Medulla oblongata (tissue), 1 donor: Measurements from ENCODE around the gene ZNF689.
"Not testable (repeated sequence)": the region's sequence is repeated elsewhere in the genome, so short reads cannot be mapped to it uniquely, and the experiment has no call there.

Experiments used
- DNase-seq: peaks from one replicate; pipeline ENCODE4 v3.0.0-alpha.2; 2015; ENCODE audit errors: extremely low spot score

The ZNF689 gene

GRCh38 chr16:30636599-30636998, 26.4 kb upstream of the ZNF689 start:
- no peak for DNase-seq

DNA sequence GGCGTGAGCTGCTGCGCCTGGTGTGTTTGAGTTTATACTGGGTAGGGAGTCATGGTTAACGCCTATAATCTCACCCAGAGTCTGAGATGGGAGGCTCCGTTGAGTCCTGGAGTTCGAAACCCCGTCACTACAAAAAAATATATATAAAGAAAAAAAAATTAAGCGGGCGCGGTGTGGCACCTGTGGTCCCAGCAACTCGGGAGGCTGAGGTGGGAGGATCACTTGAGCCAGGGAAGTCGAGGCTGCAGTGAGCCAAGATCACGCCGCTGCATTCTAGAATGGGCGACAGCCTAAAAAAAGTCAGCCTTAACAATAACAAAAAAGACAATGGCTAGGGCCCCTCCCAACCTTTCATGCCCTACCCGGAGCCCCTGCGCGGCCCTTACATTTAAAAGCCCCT, 23.3 kb upstream of the ZNF689 start:
- no peak for DNase-seq

DNA sequence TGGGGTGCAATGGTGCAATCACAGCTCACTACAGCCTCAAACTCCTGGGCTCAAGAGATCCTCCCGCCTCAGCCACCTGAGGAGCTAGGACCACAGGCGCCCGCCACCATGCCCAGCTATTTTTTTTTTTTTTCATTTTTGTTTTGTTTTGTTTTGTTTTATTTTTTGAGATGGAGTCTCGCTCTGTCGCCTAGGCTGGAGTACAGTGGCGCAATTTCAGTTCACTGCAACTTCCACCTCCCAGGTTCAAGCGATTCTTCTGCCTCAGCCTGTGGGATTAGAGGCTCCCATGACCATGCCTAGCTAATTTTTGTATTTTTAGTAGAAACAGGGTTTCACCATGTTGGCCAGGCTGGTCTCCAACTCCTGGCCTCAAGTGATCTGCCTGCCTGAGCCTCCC, 22.3 kb upstream of the ZNF689 start:
- DNase-seq: not testable (repeated sequence)

DNA sequence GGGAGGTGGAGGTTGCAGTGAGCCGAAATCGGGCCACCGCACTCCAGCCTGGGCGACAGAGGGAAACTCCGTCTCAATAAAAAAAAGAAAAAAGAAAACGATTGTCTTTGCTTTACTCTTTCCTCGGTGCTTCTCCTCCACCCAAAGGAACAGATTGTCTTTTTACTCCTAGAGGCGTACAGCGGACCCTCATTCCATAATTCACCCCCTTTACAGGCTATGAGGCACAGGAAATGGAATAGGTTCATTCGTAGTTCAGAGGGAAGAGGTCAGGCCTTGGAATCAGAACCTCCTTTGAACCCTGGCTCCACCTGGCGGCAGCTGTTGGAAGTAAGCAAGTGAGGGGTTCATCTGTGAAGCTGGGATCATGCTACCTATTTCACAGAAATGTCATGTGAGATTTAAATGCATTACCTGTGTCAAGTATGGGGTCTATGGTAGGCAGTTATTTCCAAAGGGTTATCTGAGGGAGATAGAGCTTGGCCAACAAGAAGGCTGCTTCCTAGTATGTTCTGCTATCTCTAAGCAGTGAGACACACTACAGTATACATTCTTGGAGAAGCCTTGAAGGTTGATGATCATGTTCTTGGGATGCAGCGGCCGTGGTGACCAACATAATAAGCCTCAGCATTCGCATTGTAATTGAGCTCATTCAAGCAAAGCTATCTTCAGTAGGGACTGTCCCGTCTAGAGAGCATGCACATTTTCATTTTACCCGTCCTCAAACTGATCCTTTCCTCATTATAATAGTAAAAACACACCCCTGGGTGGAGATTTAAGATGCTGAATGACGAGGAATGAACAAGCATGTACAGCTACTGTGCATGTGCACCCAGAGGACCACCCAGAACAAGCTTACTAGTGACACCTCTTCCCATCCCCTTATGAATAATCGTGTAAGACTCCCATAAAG, 18.7 kb upstream of the ZNF689 start:
- DNase-seq: peak; percentile 94

DNA sequence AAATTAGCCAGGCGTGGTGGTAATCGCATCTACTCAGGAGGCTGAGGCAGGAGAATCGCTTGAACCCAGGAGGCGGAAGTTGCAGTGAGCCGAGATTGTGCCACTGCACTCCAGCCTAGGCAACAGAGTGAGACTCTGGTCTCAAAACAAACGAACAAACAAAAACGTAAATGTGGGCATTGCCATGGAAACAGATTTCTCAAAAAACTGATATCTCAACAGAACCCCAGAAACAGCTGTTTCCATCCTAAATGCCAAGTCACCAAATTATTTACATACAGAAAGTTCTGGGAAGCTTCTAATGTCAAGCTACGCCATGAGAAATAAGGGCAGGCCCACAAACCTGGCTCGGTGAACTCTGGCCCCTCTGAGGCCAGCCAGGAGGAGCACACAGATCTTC, 16.0 kb upstream of the ZNF689 start:
- no peak for DNase-seq

- no peak for DNase-seq
Observed at GRCh38 chr16:30623536-30624283, 13.5 kb upstream of the ZNF689 start.

GRCh38 chr16:30622455-30623032, 12.4 kb upstream of the ZNF689 start:
- no peak for DNase-seq

- no peak for DNase-seq
Observed at GRCh38 chr16:30621765-30622164, 11.6 kb upstream of the ZNF689 start.

DNA sequence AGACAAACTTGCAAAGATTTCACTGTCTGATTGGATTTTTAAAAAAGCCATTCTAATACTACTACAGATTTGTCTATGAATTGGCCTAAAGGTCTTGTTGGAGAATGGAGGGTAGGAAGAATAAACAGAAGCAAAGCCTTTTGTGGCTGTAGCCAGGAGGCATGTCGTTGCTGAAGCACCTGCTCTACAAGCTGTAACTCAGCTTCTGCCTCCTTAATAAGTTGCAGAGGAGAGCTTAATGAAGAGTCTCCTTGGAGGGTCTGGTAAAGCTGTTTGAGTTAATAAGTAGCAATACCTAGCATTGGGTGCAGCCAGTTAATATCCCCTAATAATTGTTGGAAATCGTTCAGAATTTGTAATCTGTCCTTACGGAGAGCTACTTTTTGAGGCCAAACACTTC, 10.0 kb upstream of the ZNF689 start:
- no peak for DNase-seq

DNA sequence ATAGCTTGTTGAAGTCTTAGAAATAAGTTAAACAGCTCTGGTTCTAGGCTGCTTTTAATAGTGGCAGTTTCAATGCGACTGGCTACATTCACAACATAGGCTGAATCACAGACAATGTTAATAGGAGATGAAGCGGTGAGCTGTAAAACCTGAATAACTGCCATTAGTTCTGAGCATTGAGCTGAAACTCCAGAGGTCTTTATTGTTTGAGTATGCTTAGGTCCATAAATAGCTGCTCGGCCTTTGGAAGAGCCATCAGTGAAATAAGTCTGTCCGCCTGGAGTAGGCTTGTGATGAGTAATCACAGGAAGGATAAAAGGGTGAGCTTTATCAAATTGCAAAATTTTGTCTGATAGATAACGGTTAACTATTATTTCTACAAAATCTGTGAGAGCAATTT, 9.4 kb upstream of the ZNF689 start:
- no peak for DNase-seq

DNA sequence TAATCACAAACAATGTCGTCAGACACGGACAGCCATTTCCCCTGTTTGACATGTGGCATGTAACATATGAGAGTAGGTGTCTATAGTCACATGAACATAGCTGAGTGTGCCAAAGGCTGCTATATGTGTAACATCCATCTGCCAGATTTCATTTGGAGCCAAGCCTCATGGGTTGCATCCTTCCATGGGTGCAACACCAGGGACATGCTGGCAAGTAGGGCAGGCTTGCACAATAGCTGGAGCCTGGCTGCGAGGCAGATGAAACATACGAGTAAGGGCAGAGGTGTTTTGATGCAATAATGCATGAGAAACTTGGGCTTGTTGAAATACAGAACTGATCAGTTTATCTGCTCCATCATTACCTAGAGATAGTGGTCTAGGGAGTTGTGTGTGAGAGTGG, 9.0 kb upstream of the ZNF689 start:
- DNase-seq: no peak

- DNase-seq: peak; percentile 54
Observed at GRCh38 chr16:30615358-30616091, 5.3 kb upstream of the ZNF689 start.

DNA sequence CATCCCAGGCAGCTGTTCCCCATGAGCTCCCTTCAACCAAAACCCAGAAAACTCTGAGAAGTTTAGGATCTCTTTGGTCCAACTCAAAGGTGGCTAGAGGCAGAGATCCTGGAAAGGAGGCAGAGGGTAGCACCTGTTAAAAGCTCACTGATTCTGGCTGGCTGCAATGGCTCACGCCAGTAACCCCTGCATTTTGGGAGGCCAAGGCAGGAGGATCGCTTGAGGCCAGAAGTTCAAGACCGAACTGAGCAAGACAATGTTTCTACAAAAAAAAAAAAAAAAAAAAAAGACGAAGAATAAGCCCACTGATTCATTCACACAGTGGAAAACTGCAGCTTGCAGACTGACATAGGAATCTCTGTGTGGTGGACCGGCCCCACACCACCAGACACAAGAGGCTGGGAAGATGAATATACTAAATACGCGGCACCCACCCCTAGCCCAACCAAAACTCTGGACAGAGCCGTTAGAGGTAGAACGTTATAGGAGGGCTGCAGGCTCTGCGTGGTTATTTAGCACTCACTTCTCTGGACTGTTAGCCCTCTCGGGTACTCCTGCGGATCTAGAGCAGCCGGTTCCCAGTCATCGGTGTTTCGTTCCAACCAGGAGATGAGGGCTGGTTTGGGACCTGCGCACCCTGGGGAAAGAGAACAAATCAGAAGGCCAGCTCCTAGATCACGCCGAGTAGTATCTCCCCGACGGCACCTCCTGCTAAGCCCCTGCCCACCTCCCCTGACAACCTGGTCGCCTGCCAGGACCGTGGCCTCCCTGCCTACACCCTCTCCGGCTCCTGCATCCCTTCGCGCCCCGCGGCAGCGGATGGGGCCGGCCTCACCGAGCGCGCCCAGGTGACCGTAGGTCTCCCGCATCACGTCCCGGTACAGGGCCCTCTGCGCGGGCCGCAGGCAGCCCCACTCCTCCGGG, 925 bp downstream of the ZNF689 start:
- DNase-seq: peak; percentile 24

DNA sequence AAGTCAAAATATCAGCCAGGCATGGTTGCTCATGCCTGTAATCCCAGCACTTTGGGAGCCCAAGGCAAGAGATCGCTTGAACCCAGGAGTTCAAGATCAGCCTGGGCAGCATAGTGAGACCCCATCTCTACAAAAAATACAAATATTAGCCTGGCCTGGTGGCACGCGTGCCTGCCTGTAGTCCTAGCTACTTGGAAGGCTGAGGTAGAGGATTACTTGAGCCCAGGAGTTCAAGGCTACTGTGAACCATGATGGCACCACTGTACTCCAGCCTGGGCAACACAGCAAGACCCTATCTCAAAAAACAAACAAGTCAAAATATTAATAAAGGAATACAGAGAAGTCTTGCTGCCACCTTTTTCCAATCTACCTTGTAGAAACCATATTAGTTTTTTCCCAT, 4.2 kb downstream of the ZNF689 start:
- DNase-seq: no peak

DNA sequence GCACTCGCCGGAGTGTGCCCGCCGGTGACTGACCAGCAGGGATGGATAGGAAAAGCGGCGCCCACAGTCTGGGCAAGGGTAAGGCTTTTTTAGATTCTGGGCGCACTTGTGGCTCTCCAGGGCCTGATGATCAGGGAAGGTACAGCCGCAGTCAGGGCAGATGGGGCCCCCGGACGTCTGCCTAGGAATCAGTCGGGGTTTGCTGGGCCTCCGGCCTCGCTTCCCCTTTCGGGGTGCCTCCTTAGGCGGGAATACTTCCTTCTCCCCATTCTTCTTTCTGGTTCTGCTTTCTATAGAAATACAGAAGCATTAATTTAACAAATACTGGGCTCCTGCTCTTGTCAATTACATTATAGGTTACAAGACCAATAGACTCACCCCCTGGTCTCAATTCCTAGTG, 5.0 kb downstream of the ZNF689 start:
- DNase-seq: peak; percentile 42

- DNase-seq: no peak
Observed at GRCh38 chr16:30604316-30604947, 5.8 kb downstream of the ZNF689 start.

- DNase-seq: no peak
Observed at GRCh38 chr16:30603945-30604315, 6.3 kb downstream of the ZNF689 start.

DNA sequence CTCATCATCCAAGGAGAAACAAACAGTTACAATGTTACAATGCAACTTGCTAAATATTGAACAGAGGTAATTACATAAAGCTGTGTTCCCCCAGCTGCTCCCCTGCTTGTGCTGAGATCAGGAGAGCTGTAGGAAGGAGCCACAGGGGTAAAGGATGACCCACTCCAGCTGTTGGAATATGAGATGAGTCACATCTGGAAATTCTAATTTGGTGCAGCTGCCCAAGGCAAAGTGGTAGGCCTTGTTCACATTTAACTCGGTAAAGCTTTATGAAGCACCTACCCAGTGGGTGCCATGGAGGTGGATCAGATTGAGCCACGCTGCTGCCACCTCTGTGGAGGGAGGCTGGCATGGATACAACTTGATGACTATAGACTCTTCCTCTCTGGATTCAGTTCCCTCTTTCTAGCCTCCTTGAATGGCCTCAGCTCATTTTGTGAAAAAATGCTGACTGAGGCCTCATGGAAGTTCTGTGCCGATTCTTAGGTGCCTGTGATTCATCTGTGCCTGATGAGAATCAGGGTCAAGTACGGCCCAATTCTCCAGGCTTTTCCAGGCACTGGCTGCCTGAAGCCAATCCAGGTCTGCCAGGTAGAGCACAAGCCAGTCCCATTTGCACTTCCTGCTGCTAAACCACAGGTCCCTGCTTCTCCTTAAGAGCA, 7.4 kb downstream of the ZNF689 start:
- DNase-seq: peak; percentile 39

DNA sequence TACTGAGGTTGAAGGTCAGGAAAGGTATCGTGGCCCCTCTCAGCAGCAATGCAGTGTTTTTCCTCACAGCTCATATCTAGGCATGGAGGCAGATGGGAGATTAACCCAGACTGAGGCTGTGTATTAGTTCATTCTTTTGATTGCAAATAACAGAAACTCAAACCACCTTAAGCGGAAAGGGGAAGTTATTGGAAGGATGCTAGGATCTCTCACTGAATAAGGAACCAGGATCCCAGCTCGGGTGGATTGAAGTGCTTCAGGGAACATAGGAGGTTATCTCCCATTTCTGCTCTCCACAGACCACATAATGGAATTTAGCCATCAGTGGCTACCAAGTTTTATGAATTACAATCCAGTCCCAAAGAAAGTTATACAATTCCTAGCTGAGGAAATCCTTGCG, 8.2 kb downstream of the ZNF689 start:
- no peak for DNase-seq

GRCh38 chr16:30600929-30601328, 9.3 kb downstream of the ZNF689 start:
- DNase-seq: no peak
